HTR-8/SVneo (cell line): Measurements from ENCODE around the gene CFAP141.
A peak's percentile ranks its signal among the peaks of the same experiment; 100 is the strongest.
"Not testable (repeated sequence)": the region's sequence is repeated elsewhere in the genome, so short reads cannot be mapped to it uniquely, and the experiment has no call there.

Source experiments
- DNase-seq: peaks from one replicate; pipeline ENCODE4 v3.0.0; 2011; ENCODE audit warnings: low spot score, mixed read lengths; ENCODE audit not compliant: insufficient read length
- FAIRE-seq: peaks from 2 replicates; lab custom pipeline; 2011; peaks lifted over from hg19 to GRCh38; lab: Jason Lieb, UNC

Gene CFAP141

GRCh38 chr1:154206196-154206595 is at the start of gene CFAP141:
CFAP141 (minus strand) TSS chr1:154206333; CDS start chr1:154206307, 26 bp downstream.
- FAIRE-seq (no peak), DNase-seq (no peak)

GRCh38 chr1:154253671-154254070 is 47.5 kb upstream of the CFAP141 start:
- DNase-seq (no peak), FAIRE-seq (no peak)

- FAIRE-seq (no peak), DNase-seq (no peak)
Observed at GRCh38 chr1:154241703-154242351, 35.7 kb upstream of the CFAP141 start.

- FAIRE-seq (no peak), DNase-seq (no peak)
Observed at GRCh38 chr1:154240294-154240833, 34.2 kb upstream of the CFAP141 start.

- FAIRE-seq (no peak), DNase-seq (no peak)
Observed at GRCh38 chr1:154239491-154239890, 33.4 kb upstream of the CFAP141 start.

- FAIRE-seq (no peak), DNase-seq (no peak)
Observed at GRCh38 chr1:154237880-154238506, 31.9 kb upstream of the CFAP141 start.

GRCh38 chr1:154237435-154237834 is 31.3 kb upstream of the CFAP141 start:
- no peak for FAIRE-seq
- no peak for DNase-seq

- no peak for DNase-seq
- no peak for FAIRE-seq
Observed at GRCh38 chr1:154236855-154237254, 30.7 kb upstream of the CFAP141 start.

- DNase-seq, FAIRE-seq: not testable (repeated sequence)
Observed at GRCh38 chr1:154233127-154233526, 27.0 kb upstream of the CFAP141 start.

GRCh38 chr1:154231112-154231511 is 25.0 kb upstream of the CFAP141 start:
- not testable (repeated sequence) for FAIRE-seq, DNase-seq

GRCh38 chr1:154225370-154225769 is 19.2 kb upstream of the CFAP141 start:
- no peak for FAIRE-seq
- no peak for DNase-seq

GRCh38 chr1:154223621-154224020 is 17.5 kb upstream of the CFAP141 start:
- no peak for FAIRE-seq
- DNase-seq = no peak

- DNase-seq = no peak
- FAIRE-seq = no peak
Observed at GRCh38 chr1:154222918-154223317, 16.8 kb upstream of the CFAP141 start.

GRCh38 chr1:154222518-154222917 is 16.4 kb upstream of the CFAP141 start:
- FAIRE-seq = no peak

GRCh38 chr1:154221278-154222001 is 15.3 kb upstream of the CFAP141 start:
- DNase-seq = peak; percentile 13
- no peak for FAIRE-seq

More at GRCh38 chr1:154222518-154222917, 16.4 kb upstream of the CFAP141 start:
- DNase-seq = no peak

GRCh38 chr1:154220970-154221277 is 14.8 kb upstream of the CFAP141 start:
- FAIRE-seq (no peak), DNase-seq (no peak)

- DNase-seq = peak; percentile 91
- FAIRE-seq = peak; percentile 90
Observed at GRCh38 chr1:154220071-154220969, 14.2 kb upstream of the CFAP141 start, which contains the start of gene UBAP2L. UBAP2L (plus strand) TSS chr1:154220955; CDS start chr1:154225124, 4,169 bp downstream.

GRCh38 chr1:154219541-154219940 is 13.4 kb upstream of the CFAP141 start:
- FAIRE-seq = no peak
- no peak for DNase-seq

GRCh38 chr1:154218545-154218944 is 12.4 kb upstream of the CFAP141 start:
- DNase-seq (no peak), FAIRE-seq (no peak)

- DNase-seq = peak; percentile 26
- no peak for FAIRE-seq
Observed at GRCh38 chr1:154213274-154213673, 7.1 kb upstream of the CFAP141 start.
